ENCODE data around the gene OR9G4.

GRCh38 chr11:56748597-56748996 lies at the start of gene OR9G4:
- TF ChIP-seq SP1 (IDR thresholded peaks at IDR 0.05) (no peak), ARNT (IDR thresholded peaks at IDR 0.05) (no peak), CTBP1 (IDR thresholded peaks at IDR 0.05; ENCODE audit: borderline replicate concordance) (no peak), BHLHE40 (IDR thresholded peaks at IDR 0.05; ENCODE audit: borderline replicate concordance) (no peak)

All from HEK293T (cell line).